GM12891 (cell line): Measurements from ENCODE around the gene SATB2.

Source experiments
- PAX5 ChIP-seq: IDR thresholded peaks from 2 replicates; pipeline ENCODE4 v1.6.1; 2011; ENCODE audit warnings: low read length, moderate library complexity, mild to moderate bottlenecking; ENCODE audit not compliant: insufficient read depth, severe bottlenecking
- POLR2A ChIP-seq: IDR thresholded peaks from 2 replicates; pipeline ENCODE4 v1.6.1; 2011; ENCODE audit warnings: low read depth, low read length, control low read depth
- POLR2AphosphoS5 ChIP-seq: IDR thresholded peaks from 2 replicates; pipeline ENCODE4 v1.6.1; 2011; ENCODE audit warnings: low read depth, low read length, control low read depth
- TAF1 ChIP-seq: IDR thresholded peaks from 2 replicates; pipeline ENCODE4 v1.6.1; 2011; ENCODE audit warnings: low read depth, low read length, control low read depth

DNA sequence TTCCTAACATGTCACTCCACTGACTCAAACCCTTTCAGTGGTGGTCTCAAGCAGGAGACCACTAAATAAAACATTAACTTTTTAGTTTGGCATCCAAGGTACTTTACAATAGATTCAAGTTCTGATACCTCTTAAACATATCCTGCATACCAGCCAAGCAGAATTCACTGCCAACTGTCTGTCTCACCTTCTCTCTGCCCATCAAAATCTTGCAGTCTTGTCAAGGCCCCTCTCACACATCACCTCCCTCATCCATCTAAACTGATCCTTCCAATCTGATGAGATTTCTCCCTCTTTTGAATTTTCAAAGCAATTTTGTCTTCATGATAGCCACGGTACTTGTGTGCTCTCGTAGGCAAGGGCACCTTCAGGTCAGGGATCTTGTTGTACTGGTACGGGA is 43.7 kb downstream of the SATB2 start:
- no peak for TF ChIP-seq POLR2A
- TF ChIP-seq TAF1, result no peak
- TF ChIP-seq POLR2AphosphoS5, result no peak
- TF ChIP-seq PAX5, result no peak
